GM18951 (cell line): ENCODE measurements around the gene LAMC1.

Experiments used
- POLR2A ChIP-seq: IDR thresholded peaks from 4 replicates; pipeline ENCODE4 v1.6.1; 2011; ENCODE audit warnings: mild to moderate bottlenecking; ENCODE audit not compliant: insufficient read length, insufficient read depth; ENCODE audit errors: extremely low read depth
- in situ Hi-C: fragments of 300-500 bp; cut with MboI; formaldehyde crosslinking; loops from one replicate; pipeline ENCODE4 v1.12.0; 2022; ENCODE audit warnings: low sequenced_read_pairs, mixed read lengths, inconsistent platforms; ENCODE audit not compliant: unreplicated experiment

The LAMC1 gene

GRCh38 chr1:183159960-183160359 is 136.7 kb downstream of the LAMC1 start:
- no peak for TF ChIP-seq POLR2A
- in situ Hi-C loops, result no loop called here

- TF ChIP-seq POLR2A, result no peak
- in situ Hi-C loops, result no loop called here
These were observed 138.2 kb downstream of the LAMC1 start for GRCh38 chr1:183161391-183161790.

- in situ Hi-C loops, result no loop called here
- TF ChIP-seq POLR2A, result no peak
These were observed 140.1 kb downstream of the LAMC1 start for GRCh38 chr1:183163316-183163715.

GRCh38 chr1:183164340-183164739 is 141.1 kb downstream of the LAMC1 start:
- in situ Hi-C loops, result no loop called here
- no peak for TF ChIP-seq POLR2A

- in situ Hi-C loops, result no loop called here
- no peak for TF ChIP-seq POLR2A
These were observed 141.7 kb downstream of the LAMC1 start for GRCh38 chr1:183164963-183165362.

- in situ Hi-C loops, result no loop called here
- no peak for TF ChIP-seq POLR2A
These were observed 142.2 kb downstream of the LAMC1 start for GRCh38 chr1:183165456-183165855.

- in situ Hi-C loops, result no loop called here
- no peak for TF ChIP-seq POLR2A
These were observed 143.2 kb downstream of the LAMC1 start for GRCh38 chr1:183166454-183166853.

GRCh38 chr1:183167676-183168075 is 144.5 kb downstream of the LAMC1 start:
- in situ Hi-C loops, result no loop called here
- TF ChIP-seq POLR2A, result no peak

GRCh38 chr1:183168308-183168707 is 145.1 kb downstream of the LAMC1 start:
- in situ Hi-C loops, result no loop called here
- no peak for TF ChIP-seq POLR2A

GRCh38 chr1:183173828-183174227 is 150.6 kb downstream of the LAMC1 start:
- in situ Hi-C loops, result no loop called here

GRCh38 chr1:183175631-183176030 is 152.4 kb downstream of the LAMC1 start:
- TF ChIP-seq POLR2A, result no peak
- in situ Hi-C loops, result no loop called here

More at GRCh38 chr1:183173828-183174227, 150.6 kb downstream of the LAMC1 start:
- TF ChIP-seq POLR2A, result no peak

- in situ Hi-C loops, result no loop called here
- TF ChIP-seq POLR2A, result no peak
These were observed 155.3 kb downstream of the LAMC1 start for GRCh38 chr1:183178545-183178944.

- no peak for TF ChIP-seq POLR2A
- in situ Hi-C loops, result no loop called here
These were observed 155.8 kb downstream of the LAMC1 start for GRCh38 chr1:183179033-183179432.

GRCh38 chr1:183180218-183180617 is 157.0 kb downstream of the LAMC1 start:
- no peak for TF ChIP-seq POLR2A
- in situ Hi-C loops, result no loop called here

- no peak for TF ChIP-seq POLR2A
- in situ Hi-C loops, result no loop called here
These were observed 157.4 kb downstream of the LAMC1 start for GRCh38 chr1:183180634-183181056.
